GM20000 (cell line): ENCODE measurements around the gene PIPOX.

ENCODE experiments used
- DNase-seq: peaks from one replicate; pipeline ENCODE4 v3.0.0; 2012; ENCODE audit warnings: low spot score
- TF ChIP-seq, protein P1 (sequence below): IDR thresholded peaks from 2 replicates; pipeline ENCODE4 v1.5.1; 2012; ENCODE audit warnings: mild to moderate bottlenecking, control low read depth; ENCODE audit errors: extremely low read depth, missing control alignments

Gene PIPOX

DNA sequence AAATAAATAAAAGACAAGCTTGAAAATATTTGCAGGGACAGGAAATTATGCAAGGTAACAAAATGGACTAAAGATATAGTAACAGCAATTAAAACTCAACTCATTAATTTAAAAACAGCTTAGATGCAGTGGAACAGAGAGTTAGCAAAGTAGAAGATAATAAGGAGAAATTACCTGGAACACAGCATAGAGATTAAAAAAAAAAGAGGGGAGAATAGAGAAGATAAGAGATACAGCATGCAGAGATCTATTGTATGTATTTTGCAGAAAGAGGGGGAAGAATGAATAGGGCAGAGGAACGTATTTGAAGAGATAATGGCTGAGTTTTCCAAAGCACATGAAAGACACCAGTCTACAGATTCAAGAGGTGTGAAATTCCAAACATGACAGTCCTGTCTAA is 8.4 kb upstream of the PIPOX start:
- no peak for DNase-seq
- TF ChIP-seq, protein P1, sequence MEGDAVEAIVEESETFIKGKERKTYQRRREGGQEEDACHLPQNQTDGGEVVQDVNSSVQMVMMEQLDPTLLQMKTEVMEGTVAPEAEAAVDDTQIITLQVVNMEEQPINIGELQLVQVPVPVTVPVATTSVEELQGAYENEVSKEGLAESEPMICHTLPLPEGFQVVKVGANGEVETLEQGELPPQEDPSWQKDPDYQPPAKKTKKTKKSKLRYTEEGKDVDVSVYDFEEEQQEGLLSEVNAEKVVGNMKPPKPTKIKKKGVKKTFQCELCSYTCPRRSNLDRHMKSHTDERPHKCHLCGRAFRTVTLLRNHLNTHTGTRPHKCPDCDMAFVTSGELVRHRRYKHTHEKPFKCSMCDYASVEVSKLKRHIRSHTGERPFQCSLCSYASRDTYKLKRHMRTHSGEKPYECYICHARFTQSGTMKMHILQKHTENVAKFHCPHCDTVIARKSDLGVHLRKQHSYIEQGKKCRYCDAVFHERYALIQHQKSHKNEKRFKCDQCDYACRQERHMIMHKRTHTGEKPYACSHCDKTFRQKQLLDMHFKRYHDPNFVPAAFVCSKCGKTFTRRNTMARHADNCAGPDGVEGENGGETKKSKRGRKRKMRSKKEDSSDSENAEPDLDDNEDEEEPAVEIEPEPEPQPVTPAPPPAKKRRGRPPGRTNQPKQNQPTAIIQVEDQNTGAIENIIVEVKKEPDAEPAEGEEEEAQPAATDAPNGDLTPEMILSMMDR, result no peak

DNA sequence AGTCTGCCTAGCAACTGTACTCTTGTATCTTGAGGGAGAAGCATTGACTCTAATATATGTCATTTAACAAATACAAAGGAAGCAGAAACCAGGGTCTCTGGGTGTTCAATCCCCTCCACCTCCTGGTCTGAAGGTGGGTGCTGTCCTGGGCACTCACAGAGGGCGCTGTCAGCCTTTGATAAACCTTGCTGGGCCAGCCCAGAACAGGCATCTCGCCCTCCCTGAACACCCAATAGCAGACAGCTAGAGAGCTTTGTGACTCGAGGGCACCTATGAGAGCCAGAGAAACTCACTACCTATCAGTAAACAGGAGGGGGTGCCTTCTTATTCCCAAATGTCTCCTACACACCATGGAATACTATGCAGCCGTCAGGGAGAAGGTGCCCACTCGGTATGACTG is 6.4 kb upstream of the PIPOX start:
- DNase-seq, result no peak
- TF ChIP-seq, protein P1, result no peak

DNA sequence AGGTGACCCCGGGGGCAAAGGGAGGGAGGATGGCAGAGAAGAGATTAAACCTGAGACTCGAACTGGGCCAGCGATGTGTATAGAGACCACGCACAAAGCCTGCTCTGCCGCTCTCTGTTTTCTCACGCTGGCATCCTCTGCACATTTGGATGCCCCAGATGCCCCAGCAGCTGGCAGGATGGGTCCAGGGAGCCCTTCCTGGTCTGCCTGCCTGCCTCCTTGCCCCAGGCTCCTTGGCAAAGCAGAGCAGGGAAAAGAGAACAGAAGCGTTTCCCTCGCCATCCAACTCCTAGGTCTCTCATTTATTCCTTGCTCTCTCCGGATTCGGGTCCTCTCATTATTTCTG is 5.2 kb upstream of the PIPOX start:
- TF ChIP-seq, protein P1, result no peak
- DNase-seq, result no peak

DNA sequence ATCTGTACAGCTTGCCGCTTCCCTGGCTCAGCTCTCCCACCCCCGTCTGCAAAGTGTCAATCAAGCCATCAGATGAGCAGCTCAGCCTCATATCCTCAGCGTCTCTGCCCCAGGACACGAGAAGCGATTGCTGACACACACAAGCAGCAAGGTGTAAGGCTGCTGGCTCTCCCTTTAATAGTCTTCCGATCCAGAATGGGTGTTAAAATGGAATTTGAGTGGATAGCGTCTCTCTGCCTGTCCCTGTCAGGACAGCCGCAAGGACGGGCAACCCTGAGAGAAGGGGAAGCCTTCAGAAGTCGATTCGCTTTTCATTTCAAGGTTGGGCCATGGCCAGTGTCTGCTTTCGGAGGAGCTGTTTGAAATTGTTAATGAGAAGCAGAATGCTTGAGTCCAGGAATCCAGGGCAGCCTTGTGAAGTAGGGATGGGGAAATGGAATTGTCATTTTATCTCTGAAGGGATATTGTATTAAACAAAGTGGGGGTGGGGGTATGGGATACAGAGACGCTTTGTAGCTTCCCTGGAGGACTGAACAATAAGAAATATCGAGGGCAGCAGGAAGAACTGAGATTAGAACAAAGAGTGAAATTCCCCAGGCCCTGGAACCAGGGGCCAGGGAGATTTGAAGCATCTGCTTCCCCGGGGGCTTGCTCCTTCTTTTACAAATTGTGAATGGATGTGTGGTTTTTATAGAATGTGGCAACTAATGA is 4.7 kb upstream of the PIPOX start:
- TF ChIP-seq, protein P1, result no peak
- no peak for DNase-seq

DNA sequence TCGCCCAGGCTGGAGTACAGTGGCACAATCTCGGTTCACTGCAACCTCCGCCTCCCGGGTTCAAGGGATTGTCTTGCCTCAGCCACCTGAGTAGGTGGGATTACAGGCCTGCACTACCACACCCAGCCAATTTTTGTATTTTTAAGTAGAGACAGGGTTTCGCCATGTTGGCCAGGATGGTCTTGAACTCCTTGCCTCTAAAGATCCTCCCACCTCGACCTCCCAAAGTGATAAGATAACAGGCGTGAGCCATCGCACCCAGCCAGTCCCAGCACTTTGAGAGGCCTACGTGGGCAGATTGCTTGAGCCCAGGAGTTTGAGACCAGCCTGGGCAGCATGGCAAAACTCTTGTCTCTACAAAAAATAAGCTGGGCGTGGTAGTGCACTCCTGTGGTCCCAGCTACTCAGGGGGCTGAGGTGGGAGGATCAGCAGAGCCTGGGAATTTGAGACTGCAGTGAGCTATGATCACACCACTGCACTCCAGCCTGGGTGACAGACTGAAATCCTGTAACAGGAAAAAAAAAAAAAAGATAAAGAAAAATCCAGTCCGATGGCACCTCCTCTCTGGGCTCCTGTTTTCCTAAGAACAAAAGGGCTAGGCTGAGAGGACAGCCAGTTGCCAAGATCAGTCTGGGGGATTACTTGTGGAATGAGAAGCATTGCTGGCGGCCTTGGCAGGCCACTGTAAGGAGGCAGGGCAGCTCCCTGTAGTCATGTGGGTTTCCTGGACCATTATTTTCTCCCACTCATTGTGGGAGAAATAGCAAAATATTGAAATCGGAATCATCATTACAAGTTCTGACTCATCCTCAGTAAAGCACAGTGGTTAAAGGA is 3.0 kb upstream of the PIPOX start:
- no peak for DNase-seq
- TF ChIP-seq, protein P1, result no peak

DNA sequence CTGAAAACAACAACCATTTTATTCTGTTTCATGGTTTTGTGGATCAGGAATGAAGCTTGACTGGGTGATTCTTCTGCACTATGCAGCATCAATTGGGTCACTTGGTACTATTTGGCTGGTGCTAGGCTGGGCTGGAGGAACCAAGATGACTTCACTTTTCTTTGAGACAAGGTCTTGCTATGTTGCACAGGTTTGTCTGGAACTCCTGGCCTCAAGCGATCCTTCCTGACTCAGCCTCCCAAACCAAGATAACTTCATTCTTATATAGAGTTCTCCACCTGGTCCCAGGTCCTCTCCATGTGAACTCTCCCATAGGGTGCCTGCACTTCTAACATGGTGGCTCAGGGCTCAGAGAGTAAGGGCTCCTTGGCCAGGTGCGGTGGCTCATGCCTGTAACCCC is 1.9 kb upstream of the PIPOX start:
- DNase-seq, result no peak
- TF ChIP-seq, protein P1, result no peak

DNA sequence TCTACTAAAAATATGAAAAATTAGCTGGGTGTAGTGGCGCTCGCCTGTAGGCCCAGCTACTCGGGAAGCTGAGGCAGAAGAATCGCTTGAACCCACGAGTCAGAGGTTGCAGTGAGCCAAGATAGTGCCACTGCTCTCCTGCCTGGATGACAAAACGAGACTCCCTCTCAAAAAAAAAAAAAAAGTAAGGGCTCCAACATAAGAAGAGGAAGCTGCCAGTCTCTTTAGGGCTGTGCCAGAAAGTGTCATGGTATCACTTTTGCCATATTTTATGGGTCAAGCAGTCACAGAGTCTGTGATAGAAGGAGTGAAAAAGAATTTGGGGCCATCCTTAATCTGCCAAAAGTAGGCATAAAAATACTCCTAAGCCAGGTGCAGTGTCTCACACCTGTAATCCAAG is 1.4 kb upstream of the PIPOX start:
- TF ChIP-seq, protein P1, result no peak

More for the DNA sequence above, 1.4 kb upstream of the PIPOX start:
- DNase-seq, result no peak
